HG03159 (cell line): Measurements from ENCODE around the gene ZDHHC13.
"Not testable (repeated sequence)": the region's sequence is repeated elsewhere in the genome, so short reads cannot be mapped to it uniquely, and the experiment has no call there.

ENCODE experiments used
- ATAC-seq: cut with Tn5 transposase; IDR thresholded peaks from one replicate; pipeline ENCODE4 v1.9.1; 2021; ENCODE audit warnings: mild to moderate bottlenecking, moderate library complexity; ENCODE audit not compliant: unreplicated experiment

Gene ZDHHC13

DNA sequence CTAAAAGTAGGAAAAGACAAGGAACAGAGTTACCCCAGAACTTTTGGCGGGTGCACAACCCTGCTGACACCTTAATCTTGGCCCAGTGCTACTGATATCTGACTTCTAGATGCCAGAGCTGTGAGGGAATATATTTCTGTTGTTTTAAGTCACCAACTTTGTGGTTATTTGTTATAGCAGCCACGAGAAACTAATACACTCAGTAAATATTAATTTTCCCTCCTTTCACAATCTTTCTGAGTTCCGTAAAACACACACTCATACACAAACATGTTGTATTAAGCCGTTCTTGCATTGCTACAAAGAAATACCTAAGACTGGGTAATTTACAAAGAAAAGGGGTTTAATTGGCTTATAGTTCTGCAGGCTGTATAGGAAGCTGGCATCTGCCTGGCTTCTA is 16.1 kb upstream of the ZDHHC13 start:
- ATAC-seq: no peak

DNA sequence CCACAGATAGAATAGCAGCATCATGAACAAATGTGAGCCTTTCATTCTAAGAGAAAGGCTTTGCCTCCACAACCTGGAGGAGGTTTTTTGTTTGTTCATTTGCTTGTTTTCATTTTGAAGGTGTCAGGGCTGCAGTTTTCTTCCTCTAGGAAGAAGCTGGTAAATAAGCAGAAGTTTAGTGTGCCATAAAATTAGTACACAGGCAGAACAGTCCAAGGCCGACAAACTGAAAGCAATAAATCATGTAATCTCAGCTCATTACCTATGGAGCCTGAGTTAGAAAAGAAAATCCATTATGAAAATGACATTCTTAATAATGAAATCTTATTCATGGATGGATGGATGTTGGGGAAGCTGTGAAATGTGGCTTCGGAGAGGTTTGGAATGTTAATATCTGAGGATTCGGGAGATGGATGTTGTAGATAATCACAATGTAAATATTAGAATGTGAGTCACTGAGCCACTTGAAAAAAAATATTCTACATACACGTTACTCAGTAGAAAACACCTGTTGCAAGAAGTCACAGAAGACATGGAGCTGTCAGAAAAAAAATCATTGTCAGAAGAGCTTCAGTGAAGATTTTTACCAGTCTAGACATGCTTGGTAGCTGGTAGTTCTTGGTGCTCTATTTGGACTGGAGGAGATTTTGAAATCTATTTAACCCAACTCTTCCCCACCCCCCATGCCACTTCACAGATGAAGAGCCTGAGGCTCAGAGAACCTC is 15.0 kb upstream of the ZDHHC13 start:
- ATAC-seq: no peak

DNA sequence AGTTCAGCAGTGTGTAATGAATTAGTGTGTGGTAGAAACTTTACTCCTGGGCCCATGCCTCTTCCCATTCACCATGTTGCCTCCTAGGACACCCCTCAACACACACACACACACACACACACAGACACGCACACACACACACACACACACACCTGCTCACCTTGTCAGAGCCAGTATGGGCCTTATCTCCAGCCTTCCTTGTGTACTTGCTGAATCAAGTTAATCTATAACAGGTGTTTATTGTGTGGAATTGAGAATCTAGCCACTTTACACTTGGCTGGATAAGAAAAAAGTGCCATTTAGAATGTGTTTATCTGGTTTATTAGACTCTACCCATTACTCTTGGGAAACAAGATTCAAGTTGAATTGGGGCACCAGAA is 14.5 kb upstream of the ZDHHC13 start:
- no peak for ATAC-seq

DNA sequence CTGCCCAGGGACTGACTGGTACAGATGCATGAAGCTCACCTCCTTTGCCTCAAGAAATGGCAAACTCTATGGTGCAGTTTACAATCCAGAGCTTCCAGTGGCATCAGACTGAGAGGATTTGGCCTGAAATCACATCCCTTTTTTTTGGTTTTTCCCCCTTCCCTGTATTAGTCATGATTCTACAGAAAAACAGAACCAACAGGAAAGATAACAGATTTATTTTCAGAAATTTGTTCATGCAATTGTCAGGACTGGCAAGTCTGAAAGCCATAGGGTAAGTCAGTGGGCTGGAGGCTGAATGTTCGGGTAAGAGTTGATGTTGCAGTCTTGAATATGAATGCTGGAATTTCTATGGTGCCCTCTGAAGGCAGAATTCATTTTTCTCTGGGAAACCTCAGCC is 12.0 kb upstream of the ZDHHC13 start:
- no peak for ATAC-seq

DNA sequence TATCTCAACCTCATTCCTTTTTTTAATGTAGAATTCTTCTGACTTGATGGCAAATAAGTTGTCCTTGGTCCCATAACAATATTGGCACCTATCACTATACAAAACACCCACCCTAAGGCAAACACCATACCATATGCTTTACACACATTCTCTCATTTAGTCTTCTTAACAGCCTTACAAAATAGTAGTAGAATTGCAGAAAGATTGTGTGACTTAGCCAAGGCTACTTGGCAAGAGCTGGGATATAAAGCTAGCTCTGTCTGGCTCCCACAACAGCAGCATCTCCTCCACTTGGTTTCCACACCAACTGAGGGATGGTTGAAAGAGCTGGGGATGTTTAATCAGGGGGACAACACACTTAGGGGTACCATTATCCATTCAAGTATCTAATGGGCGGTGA is 9.8 kb upstream of the ZDHHC13 start:
- ATAC-seq: no peak

DNA sequence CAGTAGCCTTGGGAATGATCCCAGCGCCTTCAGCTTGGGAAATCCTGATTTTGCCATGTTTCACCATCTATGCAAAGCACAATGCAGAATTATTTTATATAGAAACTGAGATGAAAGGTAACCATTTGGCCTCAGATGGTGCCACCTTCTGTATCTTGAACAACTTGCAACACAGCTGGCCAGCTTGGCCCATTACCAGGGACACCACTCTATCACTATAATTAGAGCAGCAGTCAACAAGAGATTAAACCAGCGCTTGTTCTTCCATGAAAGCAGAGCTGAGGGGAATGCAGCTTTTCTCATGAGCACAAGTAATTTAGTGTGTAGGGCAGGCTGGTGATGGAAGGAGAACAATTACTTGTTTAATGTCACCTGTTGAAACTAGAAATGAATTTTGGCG is 6.7 kb upstream of the ZDHHC13 start:
- no peak for ATAC-seq

DNA sequence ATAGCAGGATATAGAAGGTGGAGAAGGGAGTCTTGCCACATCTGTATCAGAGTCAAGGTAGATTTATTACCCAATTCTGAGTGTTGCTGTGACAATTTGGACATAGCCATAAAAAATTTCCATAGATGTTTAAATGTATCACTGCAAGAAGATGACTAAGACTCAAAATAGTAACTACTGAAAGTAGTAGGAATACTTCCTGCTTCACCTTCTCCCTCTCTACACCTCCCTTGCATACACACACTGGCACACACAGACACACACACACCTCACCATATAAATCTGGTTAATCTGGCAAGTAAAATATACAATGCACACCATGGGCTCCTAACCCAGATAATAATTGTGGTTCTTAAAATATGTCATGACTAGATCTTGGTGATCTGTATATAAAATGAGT is 5.2 kb upstream of the ZDHHC13 start:
- ATAC-seq: no peak

DNA sequence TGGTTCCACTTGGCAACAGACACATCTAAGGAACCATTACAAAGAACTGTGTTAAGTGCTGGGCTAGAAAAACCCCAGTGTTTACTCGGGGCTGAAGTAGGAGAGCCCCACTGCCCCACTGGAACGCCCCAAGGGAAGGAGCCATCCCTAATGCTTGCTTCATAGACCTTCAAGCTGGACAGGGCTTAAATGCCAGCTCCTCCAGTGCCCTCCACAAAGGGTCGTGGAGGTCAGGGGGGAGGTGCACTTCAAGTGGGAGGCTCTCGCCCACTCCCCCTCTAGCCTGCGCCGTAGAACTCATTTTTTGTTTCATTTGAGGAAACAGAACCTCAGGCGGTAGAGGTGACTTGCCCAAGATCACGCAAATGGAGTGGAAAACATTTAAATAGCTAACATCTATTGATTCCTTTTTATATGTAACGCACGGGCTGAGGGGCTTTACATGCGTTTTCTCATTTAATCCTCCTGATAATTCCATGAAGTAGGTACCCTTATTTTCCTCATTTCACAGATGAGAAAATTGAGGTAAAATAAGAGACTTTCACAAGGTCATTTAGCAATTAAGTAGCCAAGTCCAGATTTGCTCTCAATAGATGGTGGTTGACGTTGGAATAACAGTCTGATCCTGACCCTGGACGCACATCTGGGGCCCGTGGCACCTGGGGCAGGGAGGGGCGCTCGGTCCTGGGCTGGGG is 545 bp upstream of the ZDHHC13 start:
- no peak for ATAC-seq

DNA sequence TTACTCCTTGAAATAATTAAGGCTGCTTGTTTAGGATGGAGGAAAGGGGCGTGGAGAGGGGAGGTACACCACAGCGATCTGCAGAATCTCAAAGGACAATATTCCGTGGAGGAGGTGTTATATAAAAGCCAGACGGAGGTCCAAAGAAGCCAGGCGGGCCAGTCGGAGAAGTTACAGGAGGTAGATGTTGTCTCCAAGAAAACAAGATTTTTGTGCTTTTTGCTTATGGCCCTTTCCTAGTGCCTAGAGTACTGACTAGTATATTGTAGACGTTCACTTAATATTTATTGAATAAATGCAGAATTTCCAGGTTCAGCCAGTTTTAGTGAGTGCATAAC is 761 bp downstream of the ZDHHC13 start:
- ATAC-seq: no peak

DNA sequence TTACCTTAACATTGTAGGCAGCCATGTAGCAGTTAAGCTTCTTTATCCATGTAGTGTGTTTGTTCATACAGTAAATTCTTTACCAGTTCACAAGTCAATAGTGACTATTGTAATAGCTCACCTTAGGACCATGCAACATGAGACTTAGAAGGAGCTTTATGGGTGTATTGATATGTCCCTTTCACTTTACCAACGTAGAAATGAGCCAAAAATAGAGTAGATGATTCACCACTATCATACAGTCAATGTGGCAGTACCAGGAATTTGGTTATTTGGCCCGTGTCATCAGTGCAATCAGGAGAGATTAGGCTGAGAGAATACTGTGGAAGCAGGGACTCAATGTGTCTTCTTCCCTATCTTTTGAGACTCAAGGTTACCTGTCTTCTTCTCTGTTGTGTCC is 4.7 kb downstream of the ZDHHC13 start:
- no peak for ATAC-seq

DNA sequence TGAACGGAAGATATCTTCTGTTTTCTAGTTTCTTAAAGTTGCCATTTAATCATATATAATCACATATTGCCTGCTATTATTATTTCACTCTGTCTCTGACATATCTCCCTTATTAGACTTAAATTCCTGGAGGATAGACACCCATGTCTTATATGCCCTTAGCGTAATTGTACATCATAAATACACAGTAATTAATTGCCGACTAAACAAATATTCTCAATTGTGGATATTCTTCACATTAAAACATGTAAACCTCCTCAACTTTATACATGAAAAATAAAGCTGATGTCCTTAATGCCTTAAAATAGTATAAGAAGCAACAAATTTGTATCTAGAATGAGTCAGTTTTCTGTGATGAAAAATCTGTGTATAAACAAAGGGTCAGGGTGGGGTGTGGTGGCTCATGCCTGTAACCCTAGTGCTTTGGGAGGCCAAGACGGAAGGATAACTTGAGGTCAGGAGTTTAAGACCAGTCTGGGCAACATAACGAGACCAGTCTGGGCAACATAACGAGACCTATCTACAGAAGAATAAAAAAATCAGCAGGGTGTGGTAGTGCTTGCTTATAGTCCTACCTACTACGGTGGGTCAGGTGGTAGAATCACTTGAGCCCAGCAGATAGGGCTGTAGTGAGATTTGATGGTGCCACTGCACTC is 6.1 kb downstream of the ZDHHC13 start:
- ATAC-seq: no peak

DNA sequence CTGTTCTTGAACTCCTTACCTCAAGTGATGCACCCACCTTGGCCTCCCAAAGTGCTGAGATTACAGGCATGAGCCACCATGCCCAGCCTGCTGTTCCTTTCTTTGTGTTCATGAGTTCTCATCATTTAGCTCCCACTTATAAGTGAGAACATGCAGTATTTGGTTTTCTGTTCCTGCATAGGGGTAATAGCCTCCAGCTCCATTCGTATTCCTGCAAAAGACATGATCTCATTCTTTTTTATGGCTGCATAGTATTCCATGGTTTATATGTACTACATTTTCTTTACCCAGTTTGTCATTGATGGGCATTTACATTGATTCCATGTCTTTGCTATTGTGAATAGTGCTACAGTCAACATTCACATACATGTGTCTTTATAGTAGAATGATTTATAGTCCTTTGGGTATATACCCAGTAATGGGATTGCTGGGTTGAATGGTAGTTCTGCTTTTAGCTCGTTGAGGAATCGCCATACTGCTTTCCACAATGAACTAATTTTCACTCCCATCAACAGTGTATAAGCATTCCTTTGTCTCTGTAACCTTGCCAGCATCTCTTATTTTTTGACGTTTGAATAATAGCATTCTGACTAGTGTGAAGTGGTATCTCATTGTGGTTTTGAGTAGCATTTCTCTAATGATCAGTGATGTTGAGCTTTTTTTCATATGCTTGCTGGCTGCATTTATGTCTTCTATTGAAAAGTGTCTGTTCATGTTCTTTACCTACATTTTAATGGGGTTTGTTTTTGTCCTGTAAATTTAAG is 9.8 kb downstream of the ZDHHC13 start:
- ATAC-seq: not testable (repeated sequence)

DNA sequence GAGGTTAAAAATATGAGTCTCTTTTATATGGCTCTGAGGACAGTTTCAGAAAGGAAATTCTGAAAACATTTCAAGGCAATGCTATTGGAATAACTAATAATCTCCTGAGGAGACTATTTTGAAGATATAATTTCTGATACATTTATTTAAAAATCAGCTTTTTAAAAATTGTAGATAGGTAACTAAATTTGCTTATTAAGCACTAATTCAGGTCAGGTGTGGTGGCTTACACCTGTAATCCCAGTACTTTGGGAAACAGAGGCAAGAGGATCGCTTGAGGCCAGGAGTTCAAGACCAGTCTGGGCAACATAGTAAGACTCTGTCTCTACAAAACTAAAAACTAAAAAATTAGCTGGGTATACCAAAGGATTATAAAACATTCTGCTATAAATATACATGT is 17.0 kb downstream of the ZDHHC13 start:
- no peak for ATAC-seq

DNA sequence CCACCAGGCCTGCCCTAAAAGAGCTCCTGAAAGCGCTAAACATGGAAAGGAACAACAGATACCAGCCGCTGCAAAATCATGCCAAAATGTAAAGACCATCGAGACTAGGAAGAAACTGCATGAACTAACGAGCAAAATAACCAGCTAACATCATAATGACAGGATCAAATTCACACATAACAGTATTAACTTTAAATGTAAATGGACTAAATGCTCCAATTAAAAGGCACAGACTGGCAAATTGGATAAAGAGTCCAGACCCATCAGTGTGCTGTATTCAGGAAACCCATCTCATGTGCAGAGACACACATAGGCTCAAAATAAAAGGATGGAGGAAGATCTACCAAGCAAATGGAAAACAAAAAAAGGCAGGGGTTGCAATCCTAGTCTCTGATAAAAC is 19.9 kb downstream of the ZDHHC13 start:
- ATAC-seq: not testable (repeated sequence)

DNA sequence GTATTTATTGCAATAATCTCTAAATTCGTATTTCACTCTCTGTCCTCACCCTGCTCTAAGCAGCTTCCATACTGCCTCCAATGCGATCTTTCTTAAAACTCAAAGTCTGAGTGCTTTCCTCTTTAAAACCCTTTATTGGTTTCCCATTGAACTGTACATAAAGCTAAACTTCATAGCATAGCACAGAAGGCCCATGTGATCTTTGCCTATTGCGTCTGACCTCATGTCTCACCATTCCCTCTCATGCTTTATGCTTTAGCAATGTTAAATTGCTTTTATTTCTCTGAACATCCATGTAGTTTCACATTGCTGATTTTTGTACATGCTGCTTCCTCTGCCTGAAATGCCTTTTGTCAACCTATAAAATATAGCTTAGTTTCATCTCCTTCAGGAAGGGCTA is 28.4 kb downstream of the ZDHHC13 start:
- ATAC-seq: no peak

DNA sequence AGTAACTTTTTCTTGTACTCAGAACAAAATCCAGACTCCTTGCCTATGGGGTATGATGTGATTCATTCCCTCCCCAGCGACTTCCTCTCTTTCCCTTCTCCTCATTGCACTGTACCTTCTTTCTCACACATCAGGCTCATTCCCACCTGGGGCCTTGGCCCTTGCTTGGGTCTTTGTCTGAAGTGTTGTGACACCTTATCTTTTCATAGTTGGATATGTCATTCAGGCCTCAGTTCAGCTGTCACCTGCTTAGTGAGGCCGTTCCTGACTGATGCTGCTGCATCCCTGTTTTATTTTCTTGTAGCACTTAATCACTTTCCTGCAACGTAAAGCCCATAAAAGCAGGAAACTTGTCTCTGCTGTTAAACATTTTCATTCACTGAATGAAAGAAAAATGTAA is 39.9 kb downstream of the ZDHHC13 start:
- ATAC-seq: no peak

DNA sequence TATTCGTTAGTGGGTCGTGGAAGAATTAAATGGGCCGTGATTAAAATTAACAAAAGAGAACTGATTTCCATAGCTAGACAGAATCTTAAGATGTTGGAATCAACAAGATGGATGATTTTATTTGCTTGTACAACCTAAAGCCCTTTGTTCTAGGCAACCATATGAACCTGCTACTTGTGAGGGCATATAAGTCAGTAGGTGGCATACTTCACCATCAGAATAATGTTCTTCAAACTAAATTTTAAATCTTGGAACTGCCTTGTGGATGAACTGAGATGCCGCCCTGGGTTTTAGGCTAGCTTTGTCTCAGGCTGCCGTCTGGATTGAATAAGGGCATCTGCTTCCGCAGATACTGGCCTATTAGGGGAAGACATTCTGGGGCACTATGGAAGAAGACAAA is 43.9 kb downstream of the ZDHHC13 start:
- no peak for ATAC-seq

DNA sequence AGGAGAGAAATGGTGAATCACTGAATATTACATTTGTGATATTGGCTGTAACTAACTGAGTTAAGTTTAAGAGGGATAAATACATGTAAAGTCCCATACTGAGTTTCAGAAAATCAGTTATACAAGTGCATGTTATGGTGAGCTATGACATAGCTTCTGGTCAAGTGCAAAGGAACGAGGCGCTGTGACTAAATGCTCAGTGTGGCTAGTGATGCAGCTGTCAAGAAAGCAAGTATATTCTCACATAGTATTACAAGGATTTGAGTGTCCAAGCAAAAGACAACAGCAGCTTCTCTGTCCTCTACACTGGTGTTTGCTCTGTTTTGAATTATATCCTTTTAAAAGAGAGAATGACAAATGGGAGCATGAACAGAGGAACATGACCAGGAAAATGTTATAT is 44.7 kb downstream of the ZDHHC13 start:
- ATAC-seq: no peak

DNA sequence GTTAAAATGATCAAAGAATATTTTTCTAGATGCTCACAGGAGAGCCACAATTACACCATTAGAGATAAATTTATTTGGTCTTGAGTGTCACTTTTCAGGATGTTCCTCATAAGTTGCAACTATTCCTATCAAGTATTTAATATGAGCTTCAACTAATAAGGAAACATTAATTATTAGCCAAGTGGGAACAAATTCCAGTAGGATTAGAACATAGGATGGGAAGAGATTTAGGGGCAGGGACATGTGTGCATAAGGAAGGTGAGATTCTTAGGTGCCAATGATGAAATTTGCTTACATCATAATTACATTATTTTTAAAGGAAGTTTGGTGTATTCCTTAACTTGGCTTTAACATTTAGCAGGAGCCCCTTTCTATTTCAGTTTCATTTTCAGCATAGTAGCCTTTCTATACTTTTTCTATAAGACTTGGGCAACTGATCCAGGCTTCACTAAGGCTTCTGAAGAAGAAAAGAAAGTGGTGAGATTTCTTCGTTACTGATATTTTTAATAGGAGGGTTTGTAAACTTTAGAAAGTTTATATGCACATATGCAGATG is 46.1 kb downstream of the ZDHHC13 start:
- no peak for ATAC-seq

DNA sequence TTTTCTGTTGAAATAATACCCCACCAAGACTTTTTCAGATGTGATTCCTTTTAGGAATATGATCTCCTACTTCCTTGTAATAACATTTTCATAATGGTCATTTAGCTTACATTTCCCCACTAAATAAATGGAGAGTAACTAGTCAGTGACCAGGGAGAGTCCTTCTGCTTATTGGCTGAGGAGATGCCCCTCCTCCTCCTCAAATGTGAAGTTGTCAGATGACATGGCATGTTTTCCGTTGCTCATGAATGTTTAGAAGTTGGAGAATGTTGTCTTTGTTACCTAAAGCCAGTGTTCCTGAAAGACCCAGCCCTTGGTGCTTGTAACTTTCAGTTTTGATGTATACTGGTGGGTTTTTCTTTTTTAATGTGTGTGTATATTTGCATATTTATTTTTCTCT is 46.6 kb downstream of the ZDHHC13 start:
- ATAC-seq: no peak

DNA sequence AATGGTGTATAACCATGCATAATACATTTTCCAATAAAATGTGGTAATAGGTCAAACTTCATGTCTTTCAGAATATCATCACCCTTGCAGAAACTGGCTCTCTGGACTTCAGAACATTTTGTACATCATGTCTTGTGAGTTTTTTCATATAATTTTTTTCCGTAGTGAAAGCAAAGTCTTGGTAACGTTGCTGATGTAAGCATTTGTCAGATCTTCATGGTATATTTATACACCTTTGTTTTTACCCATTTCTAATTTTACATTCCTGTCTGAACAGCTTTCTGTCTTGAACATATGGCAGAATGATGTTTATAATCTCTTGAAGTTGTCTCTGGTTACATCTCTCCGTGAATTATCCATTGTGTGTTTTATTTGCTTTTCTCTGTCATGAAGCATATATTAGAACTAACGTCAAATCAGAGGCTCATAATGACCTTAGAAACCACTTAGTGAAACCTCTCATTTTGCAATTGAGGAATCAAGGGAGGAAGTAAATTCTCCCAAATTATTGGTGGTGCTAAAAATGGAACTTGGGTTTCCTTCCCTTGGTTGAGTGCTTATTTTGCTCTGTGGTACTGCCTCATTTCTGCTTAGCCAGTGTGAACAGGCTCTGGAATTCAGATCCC is 47.4 kb downstream of the ZDHHC13 start:
- ATAC-seq: no peak
